Measurements from ENCODE around the gene ZPBP2. TPM values are rescaled to one million over a fixed set of nuclear protein-coding genes. Genes with fewer than 3 reads are reported as not detected.

ZPBP2 gene
- under 1 TPM in 3 of 7 donors, not detected in 4; 0.16 to 0.46 (median 0.17) TPM for total RNA-seq
- polyA plus RNA-seq: under 1 TPM; 0.22 to 0.29 (median 0.24) TPM
- long read RNA-seq, donor 1: 0 reads
- long read RNA-seq, donor 2: 0 reads

- Histone ChIP-seq H3K27me3 (replicated peaks in 1 of 7) (peaks cover 0 to 51% (median 23%) of the 10 kb centered on the region in 7 donors), H3K9me3 (peaks cover 0 to 10% (median 0%) of the 10 kb centered on the region in 8 donors), H3K27ac (peak within 1 kb of the TSS; percentile 62 to 93 (median 86)), H3K4me3 (peak within 1 kb of the TSS in 7 of 8 donors; percentile 1 to 61 (median 23)), H3K36me3 (no peaks in the 10 kb centered on the region), H3K4me1 (peaks cover 0 to 82% (median 41%) of the 10 kb centered on the region in 6 donors)
- intact Hi-C loops (cut with DNase I; ENCODE audit: low total_unique reads): loop anchor here (10.0 kb wide), 2 partner anchors 113 to 243 kb away; partner anchors contain the start of gene PPP1R1B
- TF ChIP-seq POLR2AphosphoS5 (IDR thresholded peaks at IDR 0.05) (peak; percentile 30 to 74 (median 45)), POLR2A (IDR thresholded peaks at IDR 0.05) (no peak)
- 22 to 53% (median 33%) methylated on average over 55 to 67 of the region's 67 CpGs for WGBS, 5 donors
- peak; percentile 87 for DNase-seq
These were observed at the start of gene ZPBP2 for GRCh38 chr17:39867880-39868553. TSS of gene ZPBP2 (plus strand) at chr17:39868202. CDS start at chr17:39868355, 153 bp downstream.

- TF ChIP-seq POLR2A (IDR thresholded peaks at IDR 0.05) (no peak), CTCF (IDR thresholded peaks at IDR 0.05 in 8 of 11, conservative IDR thresholded peaks at IDR 0.05 in 3 of 11) (no peak), POLR2AphosphoS5 (IDR thresholded peaks at IDR 0.05) (no peak)
- intact Hi-C loops (cut with DNase I; ENCODE audit: low total_unique reads): no loop called here
- peaks cover 2 to 13% (median 8%) of the 10 kb centered on the region in 8 donors for H3K9me3 ChIP-seq
- no peak for DNase-seq
- peaks cover 0 to 37% (median 7%) of the 10 kb centered on the region in 6 donors for H3K36me3 ChIP-seq
- peak overlapping the region; percentile 17 to 81 (median 68) for H3K27ac ChIP-seq
- no peaks in the 10 kb centered on the region for H3K27me3 ChIP-seq (replicated peaks in 1 of 7)
- 61 to 69% (median 64%) methylated on average over 9 of the region's 9 CpGs for WGBS, 5 donors
- peaks cover 16 to 89% (median 58%) of the 10 kb centered on the region in 6 donors for H3K4me1 ChIP-seq
- peak overlapping the region in 1 of 8 donors; percentile 11 for H3K4me3 ChIP-seq
These were observed 49.5 kb upstream of the ZPBP2 start for GRCh38 chr17:39818358-39819000.

- no peak for DNase-seq
- Histone ChIP-seq H3K27ac (peak overlapping the region in 7 of 8 donors; percentile 16 to 81 (median 66)), H3K27me3 (replicated peaks in 1 of 7) (no peaks in the 10 kb centered on the region), H3K4me1 (peaks cover 16 to 69% (median 47%) of the 10 kb centered on the region in 6 donors), H3K9me3 (peaks cover 6 to 32% (median 28%) of the 10 kb centered on the region in 8 donors), H3K4me3 (no peak overlapping the region), H3K36me3 (peaks cover 0 to 54% (median 27%) of the 10 kb centered on the region in 6 donors)
- WGBS, 5 donors: 34 to 57% (median 52%) methylated on average over 4 of the region's 4 CpGs
- intact Hi-C loops (cut with DNase I; ENCODE audit: low total_unique reads): no loop called here
- TF ChIP-seq POLR2AphosphoS5 (IDR thresholded peaks at IDR 0.05) (no peak), POLR2A (IDR thresholded peaks at IDR 0.05) (no peak), CTCF (IDR thresholded peaks at IDR 0.05 in 8 of 11, conservative IDR thresholded peaks at IDR 0.05 in 3 of 11) (no peak)
These were observed 47.5 kb upstream of the ZPBP2 start for GRCh38 chr17:39820541-39820940.

GRCh38 chr17:39820987-39821386, 47.0 kb upstream of the ZPBP2 start:
- Histone ChIP-seq H3K9me3 (peaks cover 6 to 32% (median 28%) of the 10 kb centered on the region in 8 donors), H3K36me3 (peaks cover 0 to 58% (median 31%) of the 10 kb centered on the region in 6 donors), H3K27me3 (replicated peaks in 1 of 7) (no peaks in the 10 kb centered on the region), H3K27ac (peak overlapping the region in 6 of 8 donors; percentile 17 to 81 (median 70)), H3K4me3 (no peak overlapping the region), H3K4me1 (peaks cover 16 to 64% (median 47%) of the 10 kb centered on the region in 6 donors)
- intact Hi-C loops (cut with DNase I; ENCODE audit: low total_unique reads): no loop called here
- TF ChIP-seq POLR2A (IDR thresholded peaks at IDR 0.05) (no peak), POLR2AphosphoS5 (IDR thresholded peaks at IDR 0.05) (no peak), CTCF (IDR thresholded peaks at IDR 0.05 in 8 of 11, conservative IDR thresholded peaks at IDR 0.05 in 3 of 11) (no peak)
- 92 to 100% (median 97%) methylated on average over 2 of the region's 2 CpGs for WGBS, 5 donors
- no peak for DNase-seq

Data from spleen (tissue), 13 donors.